Brain microvascular endothelial cell (primary cell): Measurements from ENCODE around the gene UGT2B10.

Source experiments
- DNase-seq: peaks from one replicate; pipeline ENCODE4 v3.0.0-alpha.2; 2020
- H3K27ac ChIP-seq: fragments of 250-450 bp; sonication (Bioruptor Pico); 2 replicates; pipeline ENCODE4 v1.5.1; 2020; ENCODE audit warnings: mild to moderate bottlenecking, moderate library complexity
- H3K27me3 ChIP-seq: fragments of 250-450 bp; sonication (Bioruptor Pico); replicated peaks from 2 replicates; pipeline ENCODE4 v1.5.1; 2020; ENCODE audit warnings: mild to moderate bottlenecking
- H3K36me3 ChIP-seq: fragments of 250-450 bp; sonication (Bioruptor Pico); replicated peaks from 2 replicates; pipeline ENCODE4 v1.5.1; 2020; ENCODE audit warnings: mild to moderate bottlenecking
- H3K4me3 ChIP-seq: 2 replicates; pipeline ENCODE4 v1.5.1; 2011; ENCODE audit warnings: low read depth, mild to moderate bottlenecking, control low read depth, low read length, moderate library complexity
- CTCF ChIP-seq: IDR thresholded peaks from 2 replicates; pipeline ENCODE4 v1.5.1; 2011; ENCODE audit warnings: low read depth, mild to moderate bottlenecking, moderate library complexity, low read length, control low read depth, inconsistent platforms; ENCODE audit errors: missing control alignments
- in situ Hi-C: cut with HindIII; loops from 2 replicates; pipeline ENCODE4 v1.10.0; 2017; ENCODE audit warnings: low sequenced_read_pairs, low pct_ligation_motif_present

UGT2B10 gene

GRCh38 chr4:68855771-68856170 is 40.0 kb downstream of the UGT2B10 start:
- H3K4me3 ChIP-seq, result no peak overlapping the region
- DNase-seq, result no peak
- in situ Hi-C loops, result no loop called here
- no peak for TF ChIP-seq CTCF
- no peak overlapping the region for H3K27ac ChIP-seq
- no peaks in the 10 kb centered on the region for H3K36me3 ChIP-seq
- no peaks in the 10 kb centered on the region for H3K27me3 ChIP-seq

- in situ Hi-C loops, result no loop called here
- no peak for TF ChIP-seq CTCF
- no peaks in the 10 kb centered on the region for H3K27me3 ChIP-seq
Observed at GRCh38 chr4:68858039-68858438, 42.2 kb downstream of the UGT2B10 start.

GRCh38 chr4:68859655-68860054 is 43.9 kb downstream of the UGT2B10 start:
- no peak overlapping the region for H3K4me3 ChIP-seq
- H3K27ac ChIP-seq, result no peak overlapping the region
- no peak for TF ChIP-seq CTCF
- in situ Hi-C loops, result no loop called here
- DNase-seq, result no peak
- no peaks in the 10 kb centered on the region for H3K36me3 ChIP-seq
- no peaks in the 10 kb centered on the region for H3K27me3 ChIP-seq

More at GRCh38 chr4:68858039-68858438, 42.2 kb downstream of the UGT2B10 start:
- no peak overlapping the region for H3K27ac ChIP-seq
- DNase-seq, result no peak
- H3K4me3 ChIP-seq, result no peak overlapping the region
- no peaks in the 10 kb centered on the region for H3K36me3 ChIP-seq

DNA sequence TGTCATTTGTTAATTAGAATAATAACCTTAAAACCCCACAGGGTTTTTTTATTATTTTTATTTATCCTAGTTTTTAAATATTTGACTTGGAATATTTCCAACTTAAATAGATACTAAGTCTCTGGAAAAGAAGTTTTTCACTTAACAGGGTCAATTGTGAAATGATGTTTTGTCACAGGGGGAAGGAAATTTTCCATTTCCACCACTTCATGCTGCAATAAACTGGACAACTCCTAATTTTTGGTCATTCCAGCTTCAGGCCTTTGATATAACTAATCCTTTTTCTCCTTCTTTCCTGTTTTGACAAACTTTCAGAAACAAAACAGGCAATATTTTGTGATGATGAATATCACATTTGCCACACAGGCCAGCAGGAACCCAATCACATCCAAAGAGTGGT is 45.3 kb downstream of the UGT2B10 start:
- H3K27me3 ChIP-seq, result no peaks in the 10 kb centered on the region
- no peak overlapping the region for H3K27ac ChIP-seq
- no peak overlapping the region for H3K4me3 ChIP-seq
- in situ Hi-C loops, result no loop called here
- TF ChIP-seq CTCF, result no peak
- no peaks in the 10 kb centered on the region for H3K36me3 ChIP-seq
- no peak for DNase-seq

DNA sequence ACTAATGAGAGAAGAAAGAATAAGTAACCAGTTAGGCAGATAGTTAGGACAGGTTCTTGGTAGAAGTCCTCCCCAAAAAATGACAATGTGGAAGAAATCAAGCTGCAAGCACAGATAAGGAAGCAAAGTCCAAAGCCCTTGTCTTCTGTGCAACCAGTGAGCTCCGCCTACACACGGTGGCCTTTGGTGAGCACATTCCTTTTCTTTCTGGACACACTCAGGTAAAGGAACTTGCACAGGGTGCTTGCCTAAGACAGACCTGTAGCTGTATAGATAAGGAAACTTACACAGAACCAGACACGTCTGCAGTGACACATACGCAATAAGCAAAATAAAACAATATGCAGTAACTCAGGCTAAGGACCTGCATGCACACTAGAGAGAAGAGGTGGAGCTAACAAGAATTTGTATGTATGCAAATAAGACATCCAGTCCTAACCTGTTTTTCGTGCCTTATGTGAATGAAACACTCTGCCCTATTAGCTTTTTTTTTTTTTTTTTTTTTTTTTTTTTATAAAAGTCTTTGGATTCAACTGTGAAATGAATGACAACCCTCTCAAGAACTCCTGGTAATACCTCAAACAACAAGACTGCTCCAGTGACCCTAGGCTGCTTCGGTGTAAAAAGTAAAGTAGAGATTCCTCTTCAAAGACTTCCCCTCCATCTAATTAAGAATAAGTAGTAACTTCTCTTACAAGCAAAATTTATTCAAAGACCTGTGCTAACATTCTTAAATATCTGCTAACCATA is 48.8 kb downstream of the UGT2B10 start:
- no peak for DNase-seq
- Histone ChIP-seq H3K27ac (no peak overlapping the region), H3K4me3 (no peak overlapping the region), H3K27me3 (no peaks in the 10 kb centered on the region), H3K36me3 (no peaks in the 10 kb centered on the region)
- TF ChIP-seq CTCF, result no peak
- in situ Hi-C loops, result no loop called here

GRCh38 chr4:68865188-68865638 is 49.4 kb downstream of the UGT2B10 start:
- DNase-seq, result no peak
- Histone ChIP-seq H3K27ac (no peak overlapping the region), H3K36me3 (no peaks in the 10 kb centered on the region), H3K4me3 (no peak overlapping the region), H3K27me3 (no peaks in the 10 kb centered on the region)
- no peak for TF ChIP-seq CTCF
- in situ Hi-C loops, result no loop called here
